GM20000 (cell line): ENCODE results near the gene GPR156.

Experiments
- DNase-seq: peaks from one replicate; pipeline ENCODE4 v3.0.0; 2012; ENCODE audit warnings: low spot score
- TF ChIP-seq, protein P1 (sequence below): IDR thresholded peaks from 2 replicates; pipeline ENCODE4 v1.5.1; 2012; ENCODE audit warnings: mild to moderate bottlenecking, control low read depth; ENCODE audit errors: extremely low read depth, missing control alignments

Gene GPR156

DNA sequence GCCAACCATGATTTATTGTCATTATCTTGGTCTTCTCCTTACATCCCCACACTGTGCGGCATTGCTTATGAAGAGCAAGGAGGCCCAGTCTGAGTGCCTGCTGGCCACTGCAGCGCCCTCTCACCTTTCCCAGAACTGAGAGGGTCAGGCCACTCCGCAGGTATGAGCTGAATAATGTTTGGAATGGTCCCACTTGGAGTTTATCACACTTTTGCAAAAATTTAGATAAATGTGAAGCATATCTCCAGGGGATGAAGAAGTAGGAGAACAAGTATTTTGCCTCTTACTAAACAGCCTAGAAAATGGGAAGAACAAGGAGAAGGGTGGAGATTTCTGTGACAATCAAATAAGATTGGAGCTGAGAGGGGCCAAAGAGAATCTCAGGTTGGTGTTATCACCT is 116.4 kb downstream of the GPR156 start:
- TF ChIP-seq, protein P1, sequence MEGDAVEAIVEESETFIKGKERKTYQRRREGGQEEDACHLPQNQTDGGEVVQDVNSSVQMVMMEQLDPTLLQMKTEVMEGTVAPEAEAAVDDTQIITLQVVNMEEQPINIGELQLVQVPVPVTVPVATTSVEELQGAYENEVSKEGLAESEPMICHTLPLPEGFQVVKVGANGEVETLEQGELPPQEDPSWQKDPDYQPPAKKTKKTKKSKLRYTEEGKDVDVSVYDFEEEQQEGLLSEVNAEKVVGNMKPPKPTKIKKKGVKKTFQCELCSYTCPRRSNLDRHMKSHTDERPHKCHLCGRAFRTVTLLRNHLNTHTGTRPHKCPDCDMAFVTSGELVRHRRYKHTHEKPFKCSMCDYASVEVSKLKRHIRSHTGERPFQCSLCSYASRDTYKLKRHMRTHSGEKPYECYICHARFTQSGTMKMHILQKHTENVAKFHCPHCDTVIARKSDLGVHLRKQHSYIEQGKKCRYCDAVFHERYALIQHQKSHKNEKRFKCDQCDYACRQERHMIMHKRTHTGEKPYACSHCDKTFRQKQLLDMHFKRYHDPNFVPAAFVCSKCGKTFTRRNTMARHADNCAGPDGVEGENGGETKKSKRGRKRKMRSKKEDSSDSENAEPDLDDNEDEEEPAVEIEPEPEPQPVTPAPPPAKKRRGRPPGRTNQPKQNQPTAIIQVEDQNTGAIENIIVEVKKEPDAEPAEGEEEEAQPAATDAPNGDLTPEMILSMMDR = no peak
- no peak for DNase-seq

DNA sequence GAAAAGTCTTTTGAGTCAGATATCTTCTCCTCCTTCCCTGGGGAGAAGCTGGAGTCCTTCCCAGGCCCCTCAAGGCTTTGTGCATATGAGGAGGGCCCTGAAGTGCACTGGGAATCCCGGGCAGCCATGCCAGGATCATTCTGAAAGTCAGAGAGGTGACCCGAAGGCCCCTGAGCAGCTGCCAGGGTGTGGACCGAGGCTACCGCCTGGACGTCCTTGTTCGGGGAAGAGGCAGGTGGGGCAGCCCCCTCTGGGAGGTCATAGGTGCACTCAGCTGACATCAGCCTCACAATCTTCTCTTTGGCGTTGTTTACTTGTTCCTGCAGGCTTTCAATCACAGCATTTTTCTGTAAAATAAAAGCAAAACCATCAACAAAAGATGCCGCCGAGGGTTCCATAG is 117.0 kb downstream of the GPR156 start:
- DNase-seq = no peak
- TF ChIP-seq, protein P1 = no peak

DNA sequence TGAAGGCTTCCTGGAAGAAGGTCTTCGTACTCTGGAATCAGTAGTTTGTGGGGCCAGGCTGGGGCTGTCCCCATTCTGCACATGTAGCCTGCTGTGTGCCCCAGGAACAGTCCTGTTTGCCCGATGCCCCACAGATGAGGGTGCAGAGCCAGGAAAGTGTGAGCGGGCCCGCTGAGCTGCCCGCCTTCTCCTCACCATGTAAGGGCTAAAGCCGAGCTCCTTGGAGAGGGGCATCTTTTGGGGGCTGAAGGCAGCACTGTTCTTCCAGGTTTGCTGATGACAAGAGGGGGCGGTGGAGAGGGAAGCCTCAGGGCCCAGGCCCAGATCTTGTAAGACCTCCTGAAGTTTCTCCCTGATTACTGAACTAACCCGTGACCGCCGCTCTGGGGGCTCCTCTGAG is 117.5 kb downstream of the GPR156 start:
- TF ChIP-seq, protein P1 = no peak
- no peak for DNase-seq

DNA sequence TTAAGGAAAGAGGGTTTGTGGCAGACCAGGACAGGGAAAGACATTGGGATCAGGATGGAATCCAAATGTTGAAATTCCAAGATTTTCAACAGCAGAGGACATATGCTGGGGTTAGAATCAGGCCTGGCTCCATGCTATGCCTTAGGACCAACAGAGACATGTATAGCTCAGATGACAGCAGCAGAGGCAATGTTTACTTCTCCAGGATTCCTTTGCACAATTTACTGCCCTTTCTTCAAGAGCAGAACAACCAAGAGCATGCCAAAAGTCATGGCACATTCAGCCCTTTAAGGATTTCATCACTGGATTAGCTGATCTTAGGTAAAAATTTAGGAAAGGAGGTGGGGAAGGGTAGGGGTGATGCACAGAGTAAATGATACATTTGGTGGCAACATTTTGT is 121.2 kb downstream of the GPR156 start:
- TF ChIP-seq, protein P1 = no peak

DNA sequence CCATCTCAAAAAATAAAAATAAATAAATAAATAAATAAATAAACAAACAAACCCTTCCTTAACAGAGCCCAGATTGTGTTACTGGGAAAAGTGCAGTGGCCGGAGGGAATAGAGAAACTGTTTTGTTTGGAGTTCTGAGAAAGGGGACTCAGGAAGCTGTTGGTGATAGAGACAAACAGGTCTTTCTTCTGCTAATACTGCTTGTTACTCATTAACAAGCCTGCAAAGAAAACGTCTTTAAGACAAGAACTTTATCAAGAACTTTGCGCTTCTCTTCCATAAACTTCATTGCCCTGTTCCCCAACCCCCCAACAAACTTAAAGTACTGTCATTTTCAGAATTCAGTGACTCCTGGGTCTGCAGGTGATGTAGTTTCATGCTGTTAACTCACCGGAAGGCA is 122.0 kb downstream of the GPR156 start:
- no peak for DNase-seq
- TF ChIP-seq, protein P1 = no peak

More for the DNA sequence above, 121.2 kb downstream of the GPR156 start:
- DNase-seq = no peak

DNA sequence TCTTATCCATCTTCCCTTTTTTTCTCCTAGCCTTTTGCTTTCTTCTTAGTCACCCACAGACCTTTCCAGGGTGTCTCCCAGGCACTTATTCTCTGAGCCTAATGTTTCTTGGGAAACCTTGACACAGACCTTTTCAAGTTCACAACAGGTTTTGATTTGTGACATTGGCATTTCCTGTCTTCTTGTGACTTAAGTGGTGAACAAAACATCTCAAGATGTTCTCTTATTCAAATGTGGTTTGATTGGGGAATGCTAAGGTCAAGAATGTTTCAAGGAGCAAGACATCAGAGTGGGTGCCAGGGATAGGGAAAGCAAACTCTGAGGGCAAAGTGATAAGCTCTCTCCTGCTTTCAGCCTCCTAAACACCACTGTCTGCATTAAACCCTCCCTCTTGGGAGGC is 122.6 kb downstream of the GPR156 start:
- TF ChIP-seq, protein P1 = no peak
- DNase-seq = no peak

DNA sequence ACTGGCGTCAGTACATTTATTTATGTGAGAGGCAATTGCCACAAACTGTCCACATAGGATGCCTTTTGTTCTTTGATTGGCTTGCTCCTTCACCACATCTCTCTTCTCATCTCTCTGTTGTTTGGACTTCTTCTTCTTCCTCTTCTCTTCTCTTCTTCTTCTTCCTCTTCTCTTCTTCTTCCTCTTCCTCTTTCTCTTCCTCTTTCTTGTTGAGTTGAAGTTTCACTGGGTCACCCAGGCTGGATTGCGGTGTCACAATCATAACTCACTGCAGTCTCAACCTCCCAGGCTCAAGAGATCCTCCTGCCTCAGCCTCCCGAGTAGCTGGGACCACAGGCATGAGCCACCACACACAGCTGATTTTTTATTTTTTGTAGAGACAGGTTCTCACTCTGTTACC is 123.1 kb downstream of the GPR156 start:
- TF ChIP-seq, protein P1 = no peak
- DNase-seq = no peak
